SK-N-SH (cell line): ENCODE measurements around the gene BABAM2.

ENCODE experiments used
- FOXM1 ChIP-seq: IDR thresholded peaks from 2 replicates; pipeline ENCODE4 v1.4.0; 2012; ENCODE audit warnings: low read depth, mild to moderate bottlenecking
- TF ChIP-seq, protein P1 (sequence below): IDR thresholded peaks from 2 replicates; pipeline ENCODE4 v1.6.1; 2012; ENCODE audit warnings: mild to moderate bottlenecking, low read depth, low read length, moderate library complexity

DNA sequence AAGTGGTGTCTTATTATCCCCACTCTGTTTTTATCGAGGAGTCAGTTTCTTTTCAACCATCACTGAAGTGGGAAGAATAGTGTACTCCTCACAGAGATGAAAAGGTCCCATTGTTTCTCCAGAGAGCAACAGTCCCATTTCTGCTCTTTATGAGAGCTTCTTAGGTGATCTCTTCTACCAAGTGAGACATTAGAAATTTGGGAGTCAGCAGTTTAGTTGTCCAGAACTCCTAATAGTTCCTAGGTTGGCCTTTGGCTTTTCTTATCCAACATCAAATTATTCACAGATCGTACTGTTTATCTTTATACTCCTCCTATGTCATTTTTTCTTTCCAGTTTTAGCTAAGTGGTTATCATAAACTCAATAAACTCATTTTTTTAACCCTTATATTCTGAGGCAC is 213.1 kb downstream of the BABAM2 start:
- TF ChIP-seq, protein P1, sequence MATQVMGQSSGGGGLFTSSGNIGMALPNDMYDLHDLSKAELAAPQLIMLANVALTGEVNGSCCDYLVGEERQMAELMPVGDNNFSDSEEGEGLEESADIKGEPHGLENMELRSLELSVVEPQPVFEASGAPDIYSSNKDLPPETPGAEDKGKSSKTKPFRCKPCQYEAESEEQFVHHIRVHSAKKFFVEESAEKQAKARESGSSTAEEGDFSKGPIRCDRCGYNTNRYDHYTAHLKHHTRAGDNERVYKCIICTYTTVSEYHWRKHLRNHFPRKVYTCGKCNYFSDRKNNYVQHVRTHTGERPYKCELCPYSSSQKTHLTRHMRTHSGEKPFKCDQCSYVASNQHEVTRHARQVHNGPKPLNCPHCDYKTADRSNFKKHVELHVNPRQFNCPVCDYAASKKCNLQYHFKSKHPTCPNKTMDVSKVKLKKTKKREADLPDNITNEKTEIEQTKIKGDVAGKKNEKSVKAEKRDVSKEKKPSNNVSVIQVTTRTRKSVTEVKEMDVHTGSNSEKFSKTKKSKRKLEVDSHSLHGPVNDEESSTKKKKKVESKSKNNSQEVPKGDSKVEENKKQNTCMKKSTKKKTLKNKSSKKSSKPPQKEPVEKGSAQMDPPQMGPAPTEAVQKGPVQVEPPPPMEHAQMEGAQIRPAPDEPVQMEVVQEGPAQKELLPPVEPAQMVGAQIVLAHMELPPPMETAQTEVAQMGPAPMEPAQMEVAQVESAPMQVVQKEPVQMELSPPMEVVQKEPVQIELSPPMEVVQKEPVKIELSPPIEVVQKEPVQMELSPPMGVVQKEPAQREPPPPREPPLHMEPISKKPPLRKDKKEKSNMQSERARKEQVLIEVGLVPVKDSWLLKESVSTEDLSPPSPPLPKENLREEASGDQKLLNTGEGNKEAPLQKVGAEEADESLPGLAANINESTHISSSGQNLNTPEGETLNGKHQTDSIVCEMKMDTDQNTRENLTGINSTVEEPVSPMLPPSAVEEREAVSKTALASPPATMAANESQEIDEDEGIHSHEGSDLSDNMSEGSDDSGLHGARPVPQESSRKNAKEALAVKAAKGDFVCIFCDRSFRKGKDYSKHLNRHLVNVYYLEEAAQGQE: no peak
- TF ChIP-seq FOXM1: no peak
